Testis (tissue), 2 donors: ENCODE data around the gene DNASE2.

Experiments used
- POLR2A ChIP-seq: fragments of 450-650 bp; IDR thresholded peaks from one replicate; pipeline ENCODE4 v1.6.1; 2017; ENCODE audit warnings: antibody characterized with exemption, mild to moderate bottlenecking, moderate library complexity
- TF ChIP-seq, protein P1 (sequence below), 3 experiments: fragments of 450-650 bp in 2 of 3; fragments of 200-600 bp in 1 of 3; sonication (generic) in 1 of 3; IDR thresholded peaks; one replicate each; pipeline ENCODE4 v1.5.1; 2016 to 2019; ENCODE audit warnings: antibody characterized with exemption in 3 of 3, mild to moderate bottlenecking in 2 of 3, moderate library complexity in 1 of 3

DNA sequence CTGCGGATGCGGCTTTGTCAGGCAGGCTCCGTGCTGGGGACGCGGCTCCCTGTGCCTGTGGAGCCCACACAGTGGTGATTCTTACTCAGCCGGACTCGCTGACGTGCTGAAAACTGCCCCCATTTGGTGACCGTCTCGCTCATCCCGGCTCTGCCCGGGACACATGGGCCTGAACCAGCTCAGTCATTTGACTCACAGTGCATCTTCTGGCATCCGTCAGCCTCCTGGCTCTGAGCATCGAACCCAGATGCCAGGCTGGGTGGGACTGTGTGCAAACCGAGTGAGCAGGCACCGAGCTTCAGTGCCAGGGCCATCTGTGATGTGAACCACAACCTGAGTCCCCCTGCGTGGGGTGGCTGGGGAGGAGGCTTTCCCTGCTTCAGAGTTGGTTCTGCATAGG lies 15.2 kb upstream of the DNASE2 start:
- no peak for TF ChIP-seq POLR2A
- TF ChIP-seq, protein P1, sequence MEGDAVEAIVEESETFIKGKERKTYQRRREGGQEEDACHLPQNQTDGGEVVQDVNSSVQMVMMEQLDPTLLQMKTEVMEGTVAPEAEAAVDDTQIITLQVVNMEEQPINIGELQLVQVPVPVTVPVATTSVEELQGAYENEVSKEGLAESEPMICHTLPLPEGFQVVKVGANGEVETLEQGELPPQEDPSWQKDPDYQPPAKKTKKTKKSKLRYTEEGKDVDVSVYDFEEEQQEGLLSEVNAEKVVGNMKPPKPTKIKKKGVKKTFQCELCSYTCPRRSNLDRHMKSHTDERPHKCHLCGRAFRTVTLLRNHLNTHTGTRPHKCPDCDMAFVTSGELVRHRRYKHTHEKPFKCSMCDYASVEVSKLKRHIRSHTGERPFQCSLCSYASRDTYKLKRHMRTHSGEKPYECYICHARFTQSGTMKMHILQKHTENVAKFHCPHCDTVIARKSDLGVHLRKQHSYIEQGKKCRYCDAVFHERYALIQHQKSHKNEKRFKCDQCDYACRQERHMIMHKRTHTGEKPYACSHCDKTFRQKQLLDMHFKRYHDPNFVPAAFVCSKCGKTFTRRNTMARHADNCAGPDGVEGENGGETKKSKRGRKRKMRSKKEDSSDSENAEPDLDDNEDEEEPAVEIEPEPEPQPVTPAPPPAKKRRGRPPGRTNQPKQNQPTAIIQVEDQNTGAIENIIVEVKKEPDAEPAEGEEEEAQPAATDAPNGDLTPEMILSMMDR (IDR thresholded peaks at IDR 0.05): no peak
